ENCODE data around the gene CCNF.
"Not testable (repeated sequence)": the region's sequence is repeated elsewhere in the genome, so short reads cannot be mapped to it uniquely, and the experiment has no call there.

The CCNF gene

GRCh38 chr16:2472885-2473445, 43.7 kb downstream of the CCNF start:
- no peak for DNase-seq

GRCh38 chr16:2473446-2473926, 44.2 kb downstream of the CCNF start:
- peak in 1 of 2 donors; percentile 54 for DNase-seq

- peak; percentile 53 to 63 for DNase-seq
Observed at GRCh38 chr16:2473999-2474876, 45.0 kb downstream of the CCNF start.

GRCh38 chr16:2474877-2475412, 45.7 kb downstream of the CCNF start, which contains the start of gene TBC1D24:
Gene TBC1D24 (plus strand): TSS chr16:2475127. CDS start chr16:2496149, 21,022 bp downstream.
- DNase-seq, result peak; percentile 84 to 88

GRCh38 chr16:2475413-2476344, 46.4 kb downstream of the CCNF start:
- peak in 1 of 2 donors; percentile 49 for DNase-seq

GRCh38 chr16:2476345-2476720, 47.1 kb downstream of the CCNF start:
- no peak for DNase-seq

GRCh38 chr16:2476741-2477140, 47.5 kb downstream of the CCNF start:
- no peak for DNase-seq

- no peak for DNase-seq
Observed at GRCh38 chr16:2477327-2477726, 48.1 kb downstream of the CCNF start.

- DNase-seq, result no peak
Observed at GRCh38 chr16:2478279-2478678, 49.0 kb downstream of the CCNF start.

GRCh38 chr16:2479996-2480395, 50.7 kb downstream of the CCNF start:
- DNase-seq, result not testable (repeated sequence)

- no peak for DNase-seq
Observed at GRCh38 chr16:2480948-2481347, 51.7 kb downstream of the CCNF start.

- DNase-seq, result no peak
Observed at GRCh38 chr16:2481676-2482075, 52.4 kb downstream of the CCNF start.

- DNase-seq, result no peak
Observed at GRCh38 chr16:2482249-2482648, 53.0 kb downstream of the CCNF start.

- no peak for DNase-seq
Observed at GRCh38 chr16:2482708-2483534, 53.7 kb downstream of the CCNF start.

GRCh38 chr16:2483939-2484897, 55.0 kb downstream of the CCNF start:
- no peak for DNase-seq

GRCh38 chr16:2484898-2485508, 55.8 kb downstream of the CCNF start:
- DNase-seq, result no peak

GRCh38 chr16:2485811-2486507, 56.7 kb downstream of the CCNF start:
- no peak for DNase-seq

GRCh38 chr16:2486645-2487516, 57.6 kb downstream of the CCNF start:
- DNase-seq, result peak; percentile 70 to 74

- DNase-seq, result no peak
Observed at GRCh38 chr16:2487517-2487842, 58.2 kb downstream of the CCNF start.

Data from stimulated activated CD4-positive, alpha-beta T cell treated with anti-CD3 and anti-CD28 coated beads, Interleukin-2, amount 100 ng/mL, for 24 hours (primary cell).